ENCODE data around the gene CMIP. TPM values are rescaled to one million over a fixed set of nuclear protein-coding genes. Genes with fewer than 3 reads are reported as not detected.

CMIP gene
- total RNA-seq, 4 donors from 2014 or later = 16.7 to 104 (median 43.6) TPM

DNA sequence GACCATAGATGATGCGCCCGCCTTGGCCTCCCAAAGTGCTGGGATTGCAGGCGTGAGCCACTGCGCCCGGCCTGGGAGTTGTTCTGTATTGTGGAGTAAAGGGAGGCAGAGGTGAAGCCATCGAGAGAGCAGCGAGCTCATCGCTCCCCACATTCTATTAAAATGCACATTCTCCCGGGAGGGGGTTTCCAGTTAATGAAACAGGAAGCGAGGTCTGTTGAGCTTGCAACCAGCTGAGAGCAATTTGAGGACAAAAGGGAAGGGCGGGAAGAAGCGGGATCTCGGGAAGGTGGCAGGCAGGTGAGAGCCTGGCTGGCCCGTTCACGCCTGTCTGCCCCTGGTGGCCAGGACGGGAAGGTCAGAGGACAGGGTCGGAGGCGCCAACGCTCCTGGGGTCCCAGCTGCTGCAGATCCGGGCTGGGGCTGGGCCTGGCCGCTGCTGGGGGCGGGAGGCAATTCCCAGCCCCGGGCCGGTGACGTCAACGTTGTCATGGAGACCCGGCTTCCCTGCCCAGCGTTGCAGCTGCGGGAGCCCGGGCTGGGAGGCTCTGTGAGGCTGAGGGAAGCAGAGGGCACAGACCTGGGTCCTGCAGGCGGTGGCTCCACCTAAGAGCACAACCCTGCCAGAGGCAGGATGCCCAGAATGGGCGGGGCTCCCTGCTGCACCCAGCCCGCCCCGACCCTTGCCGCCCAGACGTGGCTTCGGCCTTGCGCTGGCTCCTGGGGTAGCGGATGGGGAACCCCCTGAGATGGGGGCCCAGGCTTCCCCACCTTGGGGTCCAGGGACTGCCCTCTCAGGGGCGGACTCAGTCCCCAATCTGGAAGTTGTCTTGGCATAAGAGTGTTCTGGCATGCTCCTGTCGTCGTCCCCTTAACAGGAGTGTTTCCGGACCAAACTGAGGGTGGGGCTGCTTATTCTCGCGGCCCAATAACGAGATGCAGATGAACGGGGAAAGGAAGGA is 285.8 kb downstream of the CMIP start:
- TF ChIP-seq, protein P1, sequence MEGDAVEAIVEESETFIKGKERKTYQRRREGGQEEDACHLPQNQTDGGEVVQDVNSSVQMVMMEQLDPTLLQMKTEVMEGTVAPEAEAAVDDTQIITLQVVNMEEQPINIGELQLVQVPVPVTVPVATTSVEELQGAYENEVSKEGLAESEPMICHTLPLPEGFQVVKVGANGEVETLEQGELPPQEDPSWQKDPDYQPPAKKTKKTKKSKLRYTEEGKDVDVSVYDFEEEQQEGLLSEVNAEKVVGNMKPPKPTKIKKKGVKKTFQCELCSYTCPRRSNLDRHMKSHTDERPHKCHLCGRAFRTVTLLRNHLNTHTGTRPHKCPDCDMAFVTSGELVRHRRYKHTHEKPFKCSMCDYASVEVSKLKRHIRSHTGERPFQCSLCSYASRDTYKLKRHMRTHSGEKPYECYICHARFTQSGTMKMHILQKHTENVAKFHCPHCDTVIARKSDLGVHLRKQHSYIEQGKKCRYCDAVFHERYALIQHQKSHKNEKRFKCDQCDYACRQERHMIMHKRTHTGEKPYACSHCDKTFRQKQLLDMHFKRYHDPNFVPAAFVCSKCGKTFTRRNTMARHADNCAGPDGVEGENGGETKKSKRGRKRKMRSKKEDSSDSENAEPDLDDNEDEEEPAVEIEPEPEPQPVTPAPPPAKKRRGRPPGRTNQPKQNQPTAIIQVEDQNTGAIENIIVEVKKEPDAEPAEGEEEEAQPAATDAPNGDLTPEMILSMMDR (IDR thresholded peaks at IDR 0.05) = peak in 3 of 4 experiments; percentile 46 to 57 (median 56)
- no peak for TF ChIP-seq POLR2A (IDR thresholded peaks at IDR 0.05)
- intact Hi-C loops (cut with DNase I; ENCODE audit: low total_unique reads) = no loop called here
- no peaks in the 10 kb centered on the region for H3K4me1 ChIP-seq
- peak; percentile 85 to 87 for DNase-seq
- peak overlapping the region; percentile 1 to 31 for H3K4me3 ChIP-seq
- no peaks in the 10 kb centered on the region for H3K36me3 ChIP-seq
- H3K27ac ChIP-seq = peak overlapping the region; percentile 38 to 50
- H3K9me3 ChIP-seq = no peaks in the 10 kb centered on the region
- H3K27me3 ChIP-seq = no peaks in the 10 kb centered on the region

DNA sequence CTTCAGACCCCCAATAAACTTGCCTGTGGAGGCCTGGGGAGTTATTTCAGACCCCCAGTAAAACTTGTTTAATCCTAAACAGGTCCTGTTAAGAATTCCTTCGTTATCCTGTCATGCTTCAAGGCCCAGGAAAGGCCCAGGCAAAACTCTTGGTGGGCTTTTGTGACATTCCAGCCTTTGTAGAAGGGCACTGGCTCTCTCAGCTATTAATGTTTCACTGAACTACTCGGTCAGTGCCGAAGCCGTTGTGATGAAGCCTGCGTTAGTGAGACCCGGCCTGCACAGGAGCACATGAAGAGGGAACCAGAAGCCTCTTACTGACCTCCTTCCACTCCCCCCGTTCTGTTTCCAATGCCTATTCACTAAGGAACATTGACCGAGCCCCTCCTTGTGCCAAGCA is 287.0 kb downstream of the CMIP start:
- Histone ChIP-seq H3K36me3 (no peaks in the 10 kb centered on the region), H3K4me3 (no peak overlapping the region), H3K4me1 (no peaks in the 10 kb centered on the region), H3K9me3 (no peaks in the 10 kb centered on the region), H3K27me3 (no peaks in the 10 kb centered on the region), H3K27ac (no peak overlapping the region)
- TF ChIP-seq POLR2A (IDR thresholded peaks at IDR 0.05) = no peak
- TF ChIP-seq, protein P1 (IDR thresholded peaks at IDR 0.05) = no peak
- no peak for DNase-seq
- intact Hi-C loops (cut with DNase I; ENCODE audit: low total_unique reads) = no loop called here

DNA sequence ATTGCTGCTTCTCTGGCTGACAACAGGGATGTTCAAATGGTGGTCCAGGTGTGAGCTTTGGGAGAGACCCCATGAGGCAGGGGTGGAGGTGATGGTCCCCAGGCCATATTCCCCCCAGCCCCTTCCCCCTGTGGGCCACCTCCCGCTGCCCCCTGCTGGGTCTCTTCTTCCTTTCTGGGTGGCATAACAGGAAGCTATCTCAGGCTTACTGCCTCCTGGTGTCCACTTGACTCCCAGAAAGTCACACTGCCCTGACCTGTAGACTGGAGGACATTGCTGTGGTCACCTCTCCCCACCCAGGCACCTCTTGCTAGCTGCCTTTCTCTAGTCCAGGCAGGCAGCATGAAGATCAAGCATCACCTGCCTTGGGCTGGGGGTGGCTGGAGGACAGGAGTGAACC is 288.1 kb downstream of the CMIP start:
- Histone ChIP-seq H3K9me3 (no peaks in the 10 kb centered on the region), H3K36me3 (no peaks in the 10 kb centered on the region), H3K27ac (no peak overlapping the region), H3K4me3 (no peak overlapping the region), H3K27me3 (no peaks in the 10 kb centered on the region), H3K4me1 (no peaks in the 10 kb centered on the region)
- no peak for DNase-seq
- no peak for TF ChIP-seq POLR2A (IDR thresholded peaks at IDR 0.05)
- TF ChIP-seq, protein P1 (IDR thresholded peaks at IDR 0.05) = no peak
- intact Hi-C loops (cut with DNase I; ENCODE audit: low total_unique reads) = no loop called here

DNA sequence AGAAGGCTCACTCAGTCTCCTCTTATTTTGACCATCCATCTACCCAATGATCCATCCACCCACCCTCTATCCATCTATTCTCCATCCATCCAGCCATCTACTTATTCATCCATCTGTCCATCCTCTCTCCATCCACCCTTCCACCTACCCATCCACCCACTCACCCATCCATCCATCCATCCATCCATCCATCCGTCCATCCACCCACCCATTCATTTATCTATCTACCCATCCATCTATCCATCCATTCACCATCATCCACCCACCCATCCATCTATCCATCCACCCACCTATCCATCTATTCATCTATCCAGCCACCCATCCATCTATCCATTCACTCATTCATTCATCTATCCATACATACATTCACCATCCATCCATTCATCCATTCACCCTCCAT is 288.7 kb downstream of the CMIP start:
- no peaks in the 10 kb centered on the region for H3K27me3 ChIP-seq
- H3K27ac ChIP-seq = no peak overlapping the region
- no peak overlapping the region for H3K4me3 ChIP-seq
- H3K36me3 ChIP-seq = no peaks in the 10 kb centered on the region
- intact Hi-C loops (cut with DNase I; ENCODE audit: low total_unique reads) = no loop called here
- H3K9me3 ChIP-seq = no peaks in the 10 kb centered on the region
- no peak for DNase-seq
- no peaks in the 10 kb centered on the region for H3K4me1 ChIP-seq
- TF ChIP-seq, protein P1 (IDR thresholded peaks at IDR 0.05) = no peak
- TF ChIP-seq POLR2A (IDR thresholded peaks at IDR 0.05) = no peak
